Dedifferentiated amniotic fluid mesenchymal stem cell (primary cell): Measurements from ENCODE around the gene TOM1.
A peak's percentile ranks its signal among the peaks of the same experiment; 100 is the strongest.

ENCODE experiments used
- DNase-seq: peaks from one replicate; pipeline ENCODE4 v3.0.0-alpha.2; 2016; ENCODE audit errors: extremely low spot score

Gene TOM1

DNA sequence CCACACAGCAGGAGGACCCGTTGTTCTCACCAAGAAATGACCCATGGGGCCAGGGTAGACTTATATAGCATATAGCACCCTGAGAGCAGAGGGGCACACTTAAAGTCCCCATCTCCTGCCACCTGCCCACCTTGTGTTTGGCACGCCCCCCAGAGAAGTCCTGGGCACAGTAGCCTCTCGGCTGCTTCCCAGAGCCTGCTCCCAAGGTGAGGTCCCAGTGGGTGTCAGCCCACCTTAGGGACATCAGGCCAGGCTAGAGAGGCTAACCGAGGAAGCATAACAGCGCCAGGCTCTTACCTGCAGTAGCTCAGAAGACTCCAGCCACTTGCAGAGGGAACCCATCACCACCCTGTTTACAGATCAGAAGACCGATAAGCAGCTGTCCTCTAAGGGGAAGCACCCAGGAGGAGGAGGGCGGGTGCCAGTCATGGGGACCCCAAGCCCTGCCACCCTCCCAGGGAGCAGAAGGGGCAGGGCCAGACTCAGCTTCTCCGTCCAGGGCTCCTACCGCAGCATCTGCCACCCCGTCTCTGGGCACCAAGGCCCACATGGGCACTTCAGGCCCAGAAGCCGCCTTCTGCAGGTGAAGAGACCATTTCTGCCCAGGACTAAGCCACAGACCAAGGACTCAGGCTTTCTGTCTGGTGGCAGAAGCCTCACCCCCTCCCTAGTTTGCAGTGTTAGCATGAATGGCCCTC, 46.3 kb downstream of the TOM1 start:
- no peak for DNase-seq

DNA sequence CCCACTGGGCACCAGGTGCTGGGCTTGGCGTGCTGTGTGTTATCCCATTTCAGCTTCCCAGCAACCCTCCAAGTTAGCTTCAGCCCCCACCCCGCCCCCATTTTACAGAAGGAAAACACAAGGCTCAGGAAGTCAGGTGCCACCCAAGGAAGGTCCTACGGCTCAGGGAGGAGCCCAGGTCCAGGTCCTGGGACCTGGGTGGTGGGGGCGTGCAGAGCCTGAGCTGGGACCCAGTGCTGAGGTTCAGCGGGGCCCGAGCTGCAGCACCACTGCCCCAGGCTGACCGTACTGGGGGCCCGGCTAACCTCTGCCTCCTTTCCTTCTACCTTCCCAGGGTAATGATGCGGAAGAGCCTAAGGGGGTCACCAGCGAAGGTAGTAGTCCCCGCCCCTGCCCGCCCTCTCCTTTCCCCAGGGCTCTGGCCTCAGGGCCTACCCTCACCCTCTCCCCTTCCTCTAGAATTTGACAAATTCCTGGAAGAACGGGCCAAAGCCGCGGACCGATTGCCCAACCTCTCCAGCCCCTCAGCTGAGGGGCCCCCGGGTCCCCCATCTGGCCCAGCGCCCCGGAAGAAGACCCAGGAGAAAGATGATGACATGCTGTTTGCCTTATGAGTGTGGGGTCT, 47.0 kb downstream of the TOM1 start:
- DNase-seq, result no peak

DNA sequence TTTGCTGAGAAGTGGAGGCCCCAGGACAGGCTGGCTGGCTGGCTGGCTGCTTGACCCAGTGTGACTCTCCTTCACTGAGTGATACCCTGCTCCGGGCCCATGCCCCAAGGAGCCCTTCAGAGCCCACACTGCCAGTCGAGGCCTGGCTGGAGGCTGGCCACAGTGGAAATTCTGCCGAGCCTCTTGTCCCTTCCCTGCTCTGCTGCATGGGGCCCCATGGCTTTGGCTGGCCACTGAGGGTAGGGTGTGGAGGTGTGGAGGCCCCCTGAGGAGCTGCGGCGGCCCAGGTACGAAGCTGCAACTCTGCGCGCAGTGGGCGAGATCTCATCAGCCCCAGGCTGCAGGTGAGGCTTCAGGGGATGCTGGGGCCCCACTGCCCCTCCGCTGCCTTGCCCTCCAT, 47.8 kb downstream of the TOM1 start:
- no peak for DNase-seq

DNA sequence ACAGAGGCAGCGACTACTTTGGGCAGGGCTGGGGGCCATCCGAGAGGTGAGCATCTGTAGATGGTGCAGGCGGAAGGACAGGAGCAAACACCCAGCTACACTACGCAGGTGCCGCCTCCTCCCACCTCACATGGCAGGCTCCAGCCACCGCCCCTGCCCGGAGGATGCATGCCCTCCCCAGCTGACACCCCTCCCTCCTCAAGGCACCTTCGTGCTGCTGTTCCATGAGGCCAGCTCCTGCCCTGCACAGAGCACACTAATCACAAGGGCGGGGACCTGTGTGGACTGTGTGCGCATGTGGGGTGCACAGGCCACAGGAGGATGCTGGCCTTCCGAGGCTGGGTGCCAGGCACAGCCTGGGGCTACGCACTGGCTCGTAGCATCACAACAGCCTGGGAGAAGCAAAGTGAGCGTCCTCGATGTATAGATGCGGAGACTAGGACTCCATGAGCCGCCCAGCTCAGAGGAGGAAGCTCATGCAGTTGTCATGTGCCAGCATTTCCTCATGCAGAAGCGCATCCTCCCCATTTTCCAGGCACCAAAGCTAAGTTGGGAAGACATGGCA, 48.4 kb downstream of the TOM1 start:
- no peak for DNase-seq

DNA sequence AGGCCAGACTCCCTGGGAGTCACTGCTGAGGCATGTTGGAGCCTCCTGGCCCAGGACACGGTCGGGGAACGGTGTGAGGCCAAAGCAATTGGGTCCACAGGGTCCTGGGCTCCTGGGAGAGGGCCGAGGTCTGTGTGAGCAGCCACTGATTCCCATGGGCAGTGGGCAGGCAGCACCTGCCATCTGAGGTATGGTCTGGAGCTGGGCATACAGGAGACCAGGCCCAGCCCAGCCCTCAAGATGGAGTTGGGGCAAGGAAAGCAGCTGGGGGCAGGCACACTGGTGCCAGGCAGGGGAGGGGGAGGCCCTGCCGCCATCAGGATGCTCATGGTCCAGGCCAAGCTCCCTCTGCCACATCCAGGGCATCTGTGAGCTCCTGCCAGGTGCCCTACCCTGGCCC, 49.0 kb downstream of the TOM1 start:
- no peak for DNase-seq

DNA sequence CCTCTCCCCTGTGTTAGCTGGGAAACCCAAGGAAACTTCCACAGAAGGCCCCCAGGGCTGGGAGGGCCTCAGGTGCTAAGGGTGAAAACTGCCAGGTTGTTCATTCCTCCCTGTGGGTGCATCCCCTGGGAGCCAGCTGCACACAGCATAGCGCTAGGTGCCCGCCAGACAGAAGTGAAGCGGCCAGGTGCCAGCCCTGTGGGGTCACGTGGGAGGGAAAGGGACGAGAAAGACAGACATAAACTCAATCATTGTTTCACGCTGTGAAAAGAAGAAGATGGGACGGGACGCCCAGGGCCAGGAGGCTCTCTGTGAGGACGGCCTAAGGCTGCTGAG, 49.6 kb downstream of the TOM1 start:
- no peak for DNase-seq

DNA sequence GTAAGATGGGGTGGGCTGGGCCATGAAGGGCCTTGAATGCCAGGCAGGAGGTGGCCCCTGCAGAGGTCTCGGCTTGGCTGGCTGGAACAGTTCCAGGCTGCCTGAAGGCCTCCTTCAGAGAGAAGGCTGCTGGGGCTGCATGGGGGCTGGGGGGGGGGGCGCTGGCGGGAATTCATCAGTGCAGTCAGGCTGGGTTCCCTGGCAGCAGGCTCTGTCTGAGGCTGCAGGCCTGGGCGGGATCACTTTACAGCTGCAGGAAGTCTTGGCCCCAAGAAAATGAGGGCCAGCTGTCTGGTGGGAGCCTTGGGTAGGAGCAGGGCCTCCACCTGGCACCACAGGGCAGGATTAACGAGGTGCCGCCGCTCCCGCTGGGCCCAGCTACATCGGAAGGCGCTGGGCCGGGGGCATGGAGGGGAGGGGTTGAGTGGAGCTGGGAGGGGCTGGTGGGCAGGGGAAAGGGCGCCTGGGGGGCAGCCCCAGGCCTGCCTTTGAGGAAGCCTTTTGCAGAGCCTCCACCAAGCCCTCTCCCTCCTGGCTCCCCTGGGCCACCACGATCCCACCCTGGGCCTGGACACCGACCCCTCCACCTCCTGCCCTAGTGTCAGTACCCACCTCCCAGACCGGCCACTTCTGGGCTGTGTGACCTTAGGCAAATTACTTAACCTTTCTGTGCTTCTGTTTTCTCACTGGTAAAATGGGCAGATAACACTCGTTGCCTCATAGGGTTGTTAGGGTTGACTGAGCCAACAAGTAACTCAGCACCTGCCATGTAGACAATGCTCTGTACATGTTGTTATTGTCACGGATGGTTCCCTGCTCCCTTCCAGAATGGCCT, 50.2 kb downstream of the TOM1 start:
- DNase-seq, result peak; percentile 28

DNA sequence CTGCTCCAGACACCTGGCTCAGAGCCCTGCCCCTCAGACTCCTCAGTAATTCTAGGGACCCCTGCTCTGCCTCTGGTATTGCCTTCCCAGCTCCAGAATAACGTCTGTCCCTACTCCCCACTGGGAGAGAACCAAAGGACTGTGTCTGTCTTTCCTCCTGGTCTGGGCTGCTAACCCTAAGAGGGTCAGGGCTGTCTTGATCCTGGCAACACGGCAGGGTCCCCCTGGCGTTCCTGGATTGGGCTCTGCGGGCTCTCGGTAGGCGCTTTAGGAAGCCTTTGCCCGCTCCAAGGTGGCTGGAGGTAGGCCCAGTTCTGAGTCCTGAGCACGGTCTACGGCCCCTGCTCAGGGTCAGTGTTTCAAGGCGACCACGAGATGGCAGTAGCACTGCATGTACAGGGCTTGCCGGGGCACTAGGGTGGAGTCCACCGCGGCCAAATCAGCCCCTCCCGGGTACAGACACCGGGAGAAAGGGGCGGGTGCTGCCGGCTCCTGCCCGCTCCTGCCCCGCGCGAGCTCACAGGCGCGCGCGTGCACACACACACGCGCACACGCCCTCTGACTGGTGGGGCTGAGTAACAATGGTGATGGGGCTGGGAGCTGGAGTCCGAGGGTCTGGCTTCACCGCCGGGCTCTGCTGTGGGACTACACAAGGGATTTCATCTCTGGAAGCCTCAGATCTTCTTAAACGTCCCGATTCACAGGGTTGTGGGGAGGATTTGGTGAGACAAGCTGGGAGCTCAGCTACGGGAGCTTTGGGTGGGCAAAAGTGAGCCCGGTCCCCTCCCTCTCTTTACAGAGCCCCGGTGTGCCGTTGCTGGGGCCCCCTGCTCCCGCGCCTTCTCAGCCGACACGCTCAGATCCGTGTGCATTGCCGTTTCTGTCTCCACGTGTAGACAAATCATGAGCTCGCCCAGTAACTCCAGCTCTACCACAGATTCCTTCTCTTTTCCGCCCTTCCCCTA, 51.1 kb downstream of the TOM1 start:
- DNase-seq, result peak; percentile 86

DNA sequence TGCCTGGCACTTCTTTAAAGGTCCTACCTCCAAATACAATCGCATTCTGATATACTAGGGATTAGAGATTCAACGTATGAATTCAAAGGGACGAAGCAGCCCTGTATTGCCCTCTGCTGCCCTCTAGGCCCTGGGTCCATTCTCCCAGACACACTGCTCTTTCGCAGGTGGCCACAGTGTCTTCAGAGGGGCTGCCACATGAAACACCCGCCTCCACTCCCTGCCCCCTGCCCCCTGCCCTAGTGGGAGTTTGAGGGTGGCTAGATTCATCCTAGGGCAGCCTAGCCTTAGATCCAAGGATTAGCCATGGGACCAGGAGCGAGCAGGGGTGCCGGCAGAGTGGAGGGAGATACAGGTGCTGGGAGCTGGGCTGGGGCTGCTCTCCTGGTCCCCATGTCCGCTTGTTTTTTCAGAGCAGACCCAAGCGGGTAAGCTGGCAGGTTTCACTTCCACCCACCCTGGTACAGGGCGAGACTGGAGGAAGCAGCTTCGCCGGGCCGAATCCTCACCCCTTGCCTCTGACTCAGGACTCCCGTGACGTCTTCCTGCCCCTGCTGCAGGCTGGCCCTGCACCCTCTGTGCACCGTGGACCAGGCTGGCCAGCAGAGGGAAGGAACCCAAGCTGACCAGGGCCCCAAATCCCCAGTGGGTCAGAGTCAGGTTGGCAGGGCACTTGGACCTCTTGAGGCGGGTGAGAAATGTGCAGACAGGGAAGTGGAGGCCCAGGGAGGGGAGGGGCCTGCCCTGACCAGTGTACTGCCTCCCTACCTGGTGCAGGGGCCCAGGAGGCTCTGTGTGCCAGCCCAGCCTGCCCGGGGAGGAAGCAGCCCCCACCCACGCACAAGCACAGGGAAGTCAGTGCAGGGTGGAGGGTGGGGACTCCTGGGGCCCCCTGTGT, 52.8 kb downstream of the TOM1 start:
- no peak for DNase-seq

DNA sequence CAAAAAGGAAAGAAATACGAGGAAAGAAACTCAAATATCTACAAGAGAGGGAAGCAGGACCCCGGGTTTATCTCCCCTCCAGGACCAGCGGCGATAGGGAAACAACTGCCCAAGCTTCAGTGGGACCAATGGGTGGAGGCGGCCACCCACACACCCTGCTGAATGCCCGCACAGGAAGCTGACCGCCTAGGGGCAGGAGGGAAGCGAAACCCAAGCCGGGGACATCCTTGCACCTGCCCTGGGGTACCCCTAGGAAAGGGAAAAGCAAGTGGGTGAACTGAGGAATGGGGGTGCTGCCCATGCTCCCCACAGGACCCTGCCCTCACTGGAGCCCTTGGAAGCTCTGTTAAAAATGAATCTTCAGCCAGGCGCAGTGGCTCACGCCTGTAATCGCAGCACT, 53.6 kb downstream of the TOM1 start:
- DNase-seq, result no peak

DNA sequence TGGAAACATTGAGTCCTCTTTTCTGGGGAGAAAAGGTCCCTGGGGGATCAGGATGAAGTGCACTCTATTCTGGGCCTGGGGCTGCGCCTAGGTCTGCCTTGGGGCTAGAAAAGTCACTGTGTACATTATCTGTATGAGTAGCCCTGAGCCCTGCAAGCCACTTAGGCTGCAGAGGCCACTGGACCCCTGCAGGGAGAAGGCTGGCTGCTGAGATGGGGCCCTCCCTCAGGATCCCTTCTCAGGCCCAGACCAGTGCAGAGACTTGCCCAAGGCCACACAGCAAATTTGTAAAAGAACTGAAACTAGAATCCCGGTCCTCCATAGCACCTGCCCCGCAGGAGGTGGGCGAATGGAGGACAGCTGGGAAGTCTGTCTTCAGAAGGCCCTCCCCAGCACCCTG, 54.4 kb downstream of the TOM1 start:
- DNase-seq, result no peak

DNA sequence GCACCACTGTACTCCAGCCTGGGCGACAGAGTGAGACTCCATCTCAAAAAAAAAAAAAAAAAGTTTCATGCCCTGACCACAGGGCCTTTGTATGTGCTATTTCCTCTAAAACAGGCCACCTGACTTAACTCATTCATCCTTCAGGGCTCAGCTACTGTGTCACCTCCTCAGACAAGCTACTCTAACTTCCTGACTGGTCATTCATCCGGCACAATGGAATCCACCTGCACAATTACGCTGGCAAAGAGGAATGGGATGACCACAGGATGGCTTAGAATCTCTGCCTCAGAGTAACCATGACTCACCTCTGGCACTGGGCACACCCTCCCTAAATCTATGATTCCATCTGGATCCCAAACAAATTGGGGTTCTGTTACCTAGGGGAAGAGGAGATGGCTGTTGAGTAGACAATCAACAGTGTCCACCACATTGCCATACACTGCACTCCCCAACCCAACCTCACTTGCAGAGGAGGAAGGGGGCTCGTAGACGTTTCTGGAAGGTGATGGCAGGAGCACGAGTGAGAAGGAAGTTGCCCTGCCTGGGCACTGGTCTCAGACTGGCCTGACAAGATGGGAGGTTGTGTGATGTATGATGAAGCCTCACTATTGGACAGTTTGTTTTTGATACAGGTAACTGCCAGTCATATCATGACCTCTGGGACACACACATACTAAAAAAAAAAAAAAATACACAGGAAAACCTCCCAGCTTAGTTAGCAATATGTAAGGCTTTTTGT, 58.4 kb downstream of the TOM1 start:
- no peak for DNase-seq

DNA sequence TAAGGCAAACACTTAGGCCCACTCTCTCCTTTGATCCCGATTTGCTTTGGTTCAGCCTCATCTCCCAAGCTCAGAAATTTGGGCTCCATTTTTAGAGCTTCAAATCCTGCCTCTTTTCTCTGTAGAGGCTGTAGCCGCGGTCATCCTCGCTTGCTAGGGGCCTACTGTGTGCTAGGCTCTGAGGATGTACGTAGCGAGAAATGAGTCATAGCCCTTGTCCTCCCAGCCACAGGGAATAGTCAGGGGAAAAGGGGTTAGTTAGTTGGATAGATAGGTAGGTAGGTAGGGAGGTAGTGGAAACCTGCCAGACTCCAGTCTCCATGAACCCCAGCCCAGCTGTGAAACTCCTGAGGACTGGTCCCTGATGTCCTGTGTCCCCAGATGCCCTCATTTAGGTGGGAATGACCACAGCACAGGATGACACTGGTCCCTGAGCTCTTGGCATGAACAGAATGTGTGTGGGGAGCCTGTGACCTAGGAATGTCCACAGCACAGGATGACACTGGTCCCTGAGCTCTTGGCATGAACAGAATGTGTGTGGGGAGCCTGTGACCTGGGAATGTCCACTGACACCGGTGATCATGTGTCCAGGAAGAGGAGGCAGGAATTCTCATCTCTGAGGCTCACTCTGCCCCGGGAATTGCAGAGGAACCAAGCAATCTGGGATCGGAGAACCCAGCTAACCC, 59.8 kb downstream of the TOM1 start:
- DNase-seq, result no peak

DNA sequence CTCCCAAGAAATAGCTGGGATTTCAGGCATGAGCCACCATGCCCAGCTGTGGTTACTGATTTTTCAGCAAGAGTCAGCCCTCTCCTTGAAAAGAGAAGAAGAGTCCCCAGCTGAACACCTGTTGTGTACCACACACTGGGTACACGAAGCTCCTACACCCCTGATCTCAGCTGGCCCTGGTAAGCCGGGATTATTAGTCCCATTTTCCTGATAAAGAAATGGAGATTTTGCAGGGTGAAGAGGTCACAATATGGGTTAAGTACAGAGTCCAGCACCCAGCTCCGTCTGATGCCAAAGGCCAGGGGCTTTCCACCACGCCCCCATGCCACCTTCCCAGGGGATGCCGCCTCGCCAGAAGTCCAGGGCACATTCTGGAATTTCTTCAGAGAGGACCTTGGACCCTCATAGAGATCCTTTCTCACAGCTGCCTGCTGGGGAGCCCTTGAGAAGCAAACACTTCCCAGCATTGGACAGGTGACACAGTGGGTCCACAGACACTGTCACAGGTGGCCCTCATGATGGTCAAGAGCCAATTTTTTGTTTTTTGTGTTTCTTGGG, 61.4 kb downstream of the TOM1 start:
- no peak for DNase-seq

DNA sequence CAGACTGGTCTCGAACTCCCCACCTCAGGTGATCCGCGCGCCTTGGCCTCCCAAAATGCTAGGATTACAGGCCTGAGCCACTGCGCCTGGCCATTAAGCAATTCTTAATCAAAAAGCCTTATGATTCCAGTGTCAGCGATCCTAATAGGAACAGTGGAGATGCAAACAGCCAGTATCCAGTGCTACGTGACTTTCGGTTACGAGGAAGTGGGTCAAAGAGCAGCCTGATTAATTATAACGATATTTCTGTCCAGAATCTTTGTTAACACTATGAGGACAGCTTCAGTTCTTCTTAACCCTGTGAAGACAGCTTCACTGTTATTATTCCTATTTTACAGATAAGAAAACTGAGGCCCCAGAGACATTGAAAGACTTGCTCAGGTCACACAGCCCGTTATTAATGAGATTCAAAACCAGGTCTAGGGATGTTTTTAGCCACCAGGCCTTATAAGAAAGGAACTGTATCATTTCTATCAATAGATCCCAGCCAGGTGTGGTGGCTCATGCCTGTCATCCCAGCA, 63.9 kb downstream of the TOM1 start:
- no peak for DNase-seq

DNA sequence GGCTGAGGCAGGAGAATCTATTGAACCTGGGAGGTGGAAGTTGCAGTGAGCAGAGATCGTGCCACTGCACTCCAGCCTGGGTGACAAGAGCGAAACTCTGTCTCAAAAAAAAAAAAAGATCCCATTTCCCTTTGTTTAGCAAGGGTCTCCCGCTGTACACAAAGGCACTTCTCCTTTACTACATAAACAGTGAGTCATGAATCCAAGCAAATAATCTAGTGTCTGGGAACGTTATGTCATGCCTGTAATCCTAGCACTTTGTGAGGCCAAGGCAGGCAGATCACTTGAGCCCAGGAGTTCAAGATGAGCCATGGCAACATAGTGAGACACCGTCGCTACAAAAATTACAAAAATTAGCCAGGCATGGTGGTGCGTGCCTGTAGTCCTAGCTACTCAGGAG, 64.5 kb downstream of the TOM1 start:
- peak; percentile 29 for DNase-seq

DNA sequence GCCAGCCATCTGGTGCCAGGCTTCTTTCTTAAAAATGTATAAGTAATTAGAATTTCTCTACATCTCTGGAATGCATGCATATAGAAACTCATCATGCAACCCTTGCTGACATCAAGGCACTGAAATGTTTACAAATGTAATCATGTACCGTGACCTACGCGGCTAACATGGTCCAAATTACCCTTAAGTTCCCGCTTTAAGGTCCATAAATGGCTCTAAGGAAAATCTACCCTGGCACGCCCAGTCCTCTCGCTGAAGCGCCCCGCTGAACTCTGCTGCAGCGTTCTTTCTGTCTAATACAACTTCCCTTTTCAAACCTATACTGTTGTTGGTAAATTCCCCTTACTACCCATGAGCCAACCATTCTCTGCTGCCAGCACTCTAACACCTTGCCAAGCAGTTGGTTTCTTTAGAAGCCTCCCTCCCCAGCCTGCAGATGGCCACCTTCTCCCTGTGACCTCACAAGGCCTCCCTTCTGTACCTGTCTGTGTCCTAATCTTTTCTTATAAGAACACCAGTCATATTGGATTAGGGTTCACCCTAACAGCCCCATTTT, 67.7 kb downstream of the TOM1 start:
- no peak for DNase-seq

DNA sequence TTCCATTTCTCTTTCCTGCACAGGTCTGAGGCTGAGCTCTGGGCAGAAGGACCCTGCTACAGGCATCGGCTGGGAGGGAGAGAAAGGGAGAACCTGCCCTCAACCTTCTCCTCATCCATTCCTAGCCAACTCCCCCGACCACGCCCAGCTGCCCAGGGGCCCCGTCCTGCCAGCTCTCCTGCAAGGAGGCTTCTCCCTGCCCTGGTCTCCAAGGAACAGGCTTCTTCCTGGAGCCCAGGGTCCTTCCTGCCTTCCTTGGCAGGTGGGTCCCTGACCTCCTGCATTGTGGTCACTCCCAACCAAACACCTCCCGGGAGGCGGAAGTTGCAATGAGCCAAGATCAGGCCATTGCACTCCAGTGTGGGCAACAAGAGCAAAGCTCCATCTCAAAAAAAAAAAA, 68.7 kb downstream of the TOM1 start:
- DNase-seq, result no peak
